GM12873 (cell line): ENCODE data around the gene CCSER1.

Source experiments
- TF ChIP-seq, protein P1 (sequence below): IDR thresholded peaks from 2 replicates; pipeline ENCODE4 v1.5.1; 2012; ENCODE audit warnings: low read depth, mild to moderate bottlenecking, moderate library complexity, low read length, control low read depth; ENCODE audit not compliant: insufficient read depth; ENCODE audit errors: missing control alignments

The CCSER1 gene

DNA sequence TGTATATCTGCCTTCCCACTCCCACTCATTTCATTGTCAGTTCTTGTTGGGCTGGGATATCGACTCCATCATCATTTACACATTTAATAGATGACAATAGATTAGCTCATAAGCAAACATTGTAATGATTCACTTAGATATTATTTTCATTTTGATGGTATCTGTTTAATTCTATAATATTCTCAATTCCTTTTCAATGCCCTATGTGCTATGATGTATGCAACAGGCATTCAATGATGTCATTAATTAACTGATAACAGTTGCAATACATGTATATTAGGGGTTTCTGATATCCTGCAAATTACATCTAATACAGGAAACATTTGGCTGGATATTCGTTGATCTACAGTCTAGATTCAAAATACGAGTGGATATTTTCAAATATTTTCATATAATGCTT is 850.5 kb downstream of the CCSER1 start:
- TF ChIP-seq, protein P1, sequence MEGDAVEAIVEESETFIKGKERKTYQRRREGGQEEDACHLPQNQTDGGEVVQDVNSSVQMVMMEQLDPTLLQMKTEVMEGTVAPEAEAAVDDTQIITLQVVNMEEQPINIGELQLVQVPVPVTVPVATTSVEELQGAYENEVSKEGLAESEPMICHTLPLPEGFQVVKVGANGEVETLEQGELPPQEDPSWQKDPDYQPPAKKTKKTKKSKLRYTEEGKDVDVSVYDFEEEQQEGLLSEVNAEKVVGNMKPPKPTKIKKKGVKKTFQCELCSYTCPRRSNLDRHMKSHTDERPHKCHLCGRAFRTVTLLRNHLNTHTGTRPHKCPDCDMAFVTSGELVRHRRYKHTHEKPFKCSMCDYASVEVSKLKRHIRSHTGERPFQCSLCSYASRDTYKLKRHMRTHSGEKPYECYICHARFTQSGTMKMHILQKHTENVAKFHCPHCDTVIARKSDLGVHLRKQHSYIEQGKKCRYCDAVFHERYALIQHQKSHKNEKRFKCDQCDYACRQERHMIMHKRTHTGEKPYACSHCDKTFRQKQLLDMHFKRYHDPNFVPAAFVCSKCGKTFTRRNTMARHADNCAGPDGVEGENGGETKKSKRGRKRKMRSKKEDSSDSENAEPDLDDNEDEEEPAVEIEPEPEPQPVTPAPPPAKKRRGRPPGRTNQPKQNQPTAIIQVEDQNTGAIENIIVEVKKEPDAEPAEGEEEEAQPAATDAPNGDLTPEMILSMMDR, result no peak

DNA sequence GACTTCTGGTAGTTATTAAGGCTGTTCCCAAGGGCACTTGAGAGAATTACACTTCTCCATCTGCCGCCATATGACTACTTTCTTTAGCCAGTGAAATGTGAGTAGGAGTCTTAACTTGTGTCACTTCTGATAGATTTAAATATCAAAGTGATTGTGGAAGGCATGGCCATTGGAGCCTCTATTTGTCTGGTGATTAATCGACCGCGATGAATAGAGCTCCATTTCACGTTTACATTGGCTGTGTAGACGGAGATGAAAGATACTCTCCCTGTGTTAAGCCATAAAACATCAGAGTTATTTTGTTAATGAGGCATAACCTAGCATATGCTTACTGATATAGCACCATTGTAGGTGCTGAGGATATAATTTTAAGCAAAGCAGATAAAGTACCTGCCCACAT is 852.4 kb downstream of the CCSER1 start:
- TF ChIP-seq, protein P1, result no peak

DNA sequence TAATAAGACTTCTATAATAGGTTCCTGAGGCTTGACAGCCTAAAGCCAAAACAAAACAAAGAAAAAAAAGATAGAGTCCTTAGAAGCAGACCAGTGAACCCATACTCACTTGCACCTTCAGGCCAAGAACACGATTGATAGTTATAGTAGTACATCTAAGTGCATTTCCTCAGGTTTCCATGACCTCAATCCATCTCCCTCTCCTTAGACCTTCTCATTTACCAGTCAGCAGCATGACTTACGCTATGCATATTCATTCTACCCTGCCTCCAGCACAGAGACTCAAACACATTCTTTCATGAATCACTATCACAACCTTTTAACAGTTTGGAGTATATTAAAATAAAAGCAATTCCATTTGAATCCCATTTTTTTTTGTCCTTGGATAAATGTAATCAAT is 855.6 kb downstream of the CCSER1 start:
- TF ChIP-seq, protein P1, result no peak

DNA sequence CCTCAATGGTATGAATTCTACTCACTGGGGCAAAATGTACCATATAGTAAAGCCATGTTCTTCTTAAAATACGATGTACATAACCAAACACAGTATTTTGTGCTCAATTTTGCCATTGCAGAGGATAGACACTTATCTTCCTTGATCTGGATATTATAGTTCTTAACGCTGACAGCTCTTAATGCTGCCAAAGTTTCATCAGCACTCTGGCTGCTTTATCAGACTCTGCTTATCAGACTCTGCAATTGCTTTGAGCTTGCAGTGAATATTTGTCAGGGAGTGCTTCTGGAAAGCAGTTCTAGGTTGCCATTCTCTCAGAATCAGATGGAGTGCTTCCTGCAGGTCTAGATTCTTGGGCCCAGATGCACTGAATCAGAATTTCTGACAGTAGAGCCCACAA is 863.1 kb downstream of the CCSER1 start:
- TF ChIP-seq, protein P1, result no peak

DNA sequence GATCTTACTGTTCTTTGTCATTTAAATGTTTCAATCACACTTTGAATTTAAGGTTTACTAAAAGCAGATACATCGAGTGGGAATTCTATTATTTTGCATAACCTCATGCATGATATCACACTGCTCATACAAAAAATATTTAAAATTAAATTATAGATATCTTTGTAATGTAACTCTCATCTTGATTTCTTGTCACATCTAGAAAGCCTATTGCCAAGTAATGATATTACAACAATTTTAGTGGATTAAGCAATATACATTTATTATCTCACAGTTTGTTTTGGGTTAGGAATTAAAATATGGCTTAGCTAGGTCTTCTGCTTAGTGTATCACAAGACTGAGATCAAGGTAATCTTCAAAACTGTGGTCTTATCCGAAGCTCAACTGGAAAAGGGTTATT is 865.0 kb downstream of the CCSER1 start:
- TF ChIP-seq, protein P1, result no peak

DNA sequence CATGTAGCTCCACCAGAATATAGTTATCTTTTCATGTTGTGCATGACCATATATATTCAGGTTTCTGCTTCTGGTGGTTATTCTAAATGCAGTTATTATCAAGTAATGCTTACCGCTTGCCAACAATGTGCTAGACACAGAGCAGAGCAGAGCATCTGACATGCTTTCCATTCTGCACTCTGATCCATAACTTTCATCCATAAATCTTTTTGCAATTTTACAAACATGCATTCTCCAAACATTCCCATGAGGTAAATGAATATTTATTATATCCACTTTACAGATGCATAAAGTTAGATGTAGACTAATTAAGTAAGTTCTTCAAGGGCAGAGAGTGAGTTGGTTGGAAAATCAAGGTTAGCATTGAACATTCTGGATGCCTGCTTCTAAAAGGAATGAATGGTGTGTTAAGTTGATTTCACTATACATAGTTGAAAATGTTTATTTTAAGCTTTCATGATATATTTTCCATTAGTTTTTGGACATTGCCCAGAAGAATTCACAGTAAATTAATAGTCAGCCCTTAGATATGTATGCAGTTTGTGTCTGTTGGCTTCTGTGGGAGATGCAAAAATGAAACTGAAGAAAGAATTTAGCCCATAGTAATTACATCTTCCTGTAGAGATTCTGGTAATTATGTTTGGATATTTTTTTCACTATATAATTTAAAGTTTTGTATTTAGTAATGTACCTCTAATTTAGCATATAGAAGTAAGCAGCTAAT is 867.8 kb downstream of the CCSER1 start:
- TF ChIP-seq, protein P1, result no peak

DNA sequence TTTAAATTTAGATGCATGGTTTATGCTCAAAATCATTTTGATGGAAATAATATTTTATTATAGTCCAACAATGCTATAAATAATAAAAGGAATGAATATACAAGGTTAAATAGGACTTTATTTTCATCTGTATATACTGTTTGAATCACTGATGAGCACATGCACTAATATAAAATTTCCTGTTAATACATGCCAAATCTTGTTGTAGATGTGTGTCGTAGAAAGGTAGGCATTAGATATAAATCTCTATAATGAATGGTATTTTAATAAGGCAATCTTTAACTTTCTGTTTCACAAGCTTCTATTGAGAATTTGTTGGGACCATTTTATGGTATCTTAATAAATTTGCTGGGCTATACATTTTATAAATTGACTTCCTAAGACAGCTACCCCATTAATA is 868.8 kb downstream of the CCSER1 start:
- TF ChIP-seq, protein P1, result no peak

DNA sequence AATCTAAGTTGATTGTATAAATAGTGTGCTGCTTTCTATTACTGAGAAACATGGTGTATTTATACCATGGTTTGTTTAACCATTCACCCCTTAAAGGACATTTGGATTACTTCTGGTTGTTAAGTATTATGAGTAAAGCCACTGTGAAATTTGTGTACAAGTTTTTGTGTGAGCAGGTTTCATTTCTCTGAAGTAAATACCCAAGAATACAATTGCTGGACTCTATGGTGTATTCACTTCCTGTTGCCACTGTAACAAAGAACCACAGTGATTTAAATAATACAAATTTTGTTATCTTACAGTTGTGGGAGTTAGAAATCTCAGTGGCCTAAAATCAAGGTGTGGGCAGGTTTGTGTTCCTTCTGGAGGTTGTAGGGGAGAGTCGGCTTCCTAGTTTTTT is 869.6 kb downstream of the CCSER1 start:
- TF ChIP-seq, protein P1, result no peak
